Measurements from ENCODE around the gene NEGR1. TPM values are rescaled to one million over a fixed set of nuclear protein-coding genes. Genes with fewer than 3 reads are reported as not detected.

The NEGR1 gene
- total RNA-seq, 1 experiment from 2014 or later = 0.05 TPM

DNA sequence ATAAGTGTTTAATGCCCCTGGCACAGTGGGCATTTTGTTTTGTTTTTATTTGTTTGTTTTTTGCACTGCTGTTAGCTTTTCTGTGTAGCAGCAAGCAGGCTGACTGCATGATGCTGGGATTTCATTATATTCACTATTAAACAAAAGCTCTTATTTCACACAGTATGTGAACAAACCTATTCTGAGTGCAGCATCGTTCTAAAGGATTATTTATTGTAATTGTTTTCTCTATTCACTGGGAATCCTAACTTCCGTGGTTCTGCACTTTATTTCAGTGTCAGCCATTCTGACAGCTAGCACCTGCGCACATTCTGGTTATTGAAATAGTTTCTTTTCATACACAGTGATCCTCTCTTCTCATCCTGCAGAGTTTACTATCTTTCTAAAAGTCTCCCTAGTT, 595.0 kb downstream of the NEGR1 start (continued):
- TF ChIP-seq, protein P1, sequence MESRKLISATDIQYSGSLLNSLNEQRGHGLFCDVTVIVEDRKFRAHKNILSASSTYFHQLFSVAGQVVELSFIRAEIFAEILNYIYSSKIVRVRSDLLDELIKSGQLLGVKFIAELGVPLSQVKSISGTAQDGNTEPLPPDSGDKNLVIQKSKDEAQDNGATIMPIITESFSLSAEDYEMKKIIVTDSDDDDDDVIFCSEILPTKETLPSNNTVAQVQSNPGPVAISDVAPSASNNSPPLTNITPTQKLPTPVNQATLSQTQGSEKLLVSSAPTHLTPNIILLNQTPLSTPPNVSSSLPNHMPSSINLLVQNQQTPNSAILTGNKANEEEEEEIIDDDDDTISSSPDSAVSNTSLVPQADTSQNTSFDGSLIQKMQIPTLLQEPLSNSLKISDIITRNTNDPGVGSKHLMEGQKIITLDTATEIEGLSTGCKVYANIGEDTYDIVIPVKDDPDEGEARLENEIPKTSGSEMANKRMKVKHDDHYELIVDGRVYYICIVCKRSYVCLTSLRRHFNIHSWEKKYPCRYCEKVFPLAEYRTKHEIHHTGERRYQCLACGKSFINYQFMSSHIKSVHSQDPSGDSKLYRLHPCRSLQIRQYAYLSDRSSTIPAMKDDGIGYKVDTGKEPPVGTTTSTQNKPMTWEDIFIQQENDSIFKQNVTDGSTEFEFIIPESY (IDR thresholded peaks at IDR 0.05; ENCODE audit: extremely low read depth, insufficient replicate concordance, low read length) = no peak
- no peak for TF ChIP-seq JUND (IDR thresholded peaks at IDR 0.05)

DNA sequence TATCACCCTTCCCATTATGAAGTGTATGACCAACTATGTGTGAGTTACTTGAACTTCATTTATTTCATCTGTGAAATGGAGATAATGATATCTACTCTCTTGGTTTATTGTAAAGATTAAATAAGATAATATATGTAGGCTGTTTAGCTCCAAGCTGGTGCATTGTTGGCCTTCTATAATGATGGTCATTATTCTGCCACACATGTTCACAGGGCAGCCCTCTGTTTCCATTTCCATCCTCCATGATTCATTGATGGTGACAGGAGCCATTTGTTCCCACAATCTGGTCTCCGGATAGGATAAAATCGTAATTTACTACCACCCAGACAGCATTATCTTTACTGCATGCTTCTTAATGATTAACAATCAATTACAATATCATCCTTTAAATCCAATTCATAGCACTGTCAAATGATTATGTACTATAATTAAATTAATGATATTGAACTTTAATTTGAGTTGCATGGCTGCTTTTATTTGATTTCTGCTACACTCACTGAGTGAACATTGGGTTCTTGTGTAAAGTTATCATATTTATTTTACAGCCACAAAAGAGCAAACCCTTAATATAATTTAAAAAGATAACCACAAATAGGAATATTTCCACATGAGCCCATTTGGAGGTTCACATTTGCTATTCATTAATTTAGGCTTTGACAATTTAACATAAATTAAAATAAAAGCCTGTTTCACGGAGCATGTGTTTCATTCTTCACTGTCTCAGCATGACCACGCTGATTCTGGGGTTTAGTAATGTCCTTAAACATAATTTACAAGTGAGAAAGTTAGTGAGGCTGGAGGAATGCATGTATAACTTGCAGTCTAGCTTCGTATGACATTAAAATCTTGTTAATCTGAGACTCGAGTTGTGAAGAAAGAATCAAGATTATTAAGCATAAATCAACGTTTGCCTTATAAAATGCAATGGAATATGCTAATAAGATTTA, 605.1 kb downstream of the NEGR1 start:
- BruUV-seq (replicated peaks) = no TSS peak
- CTCF ChIA-PET = no interaction called here
- H3K4me1 ChIP-seq (ENCODE audit: control insufficient read depth in 1 of 2, insufficient read depth in 2 of 2, low read length in 2 of 2) = no peaks in the 10 kb centered on the region
- no peak overlapping the region for H3K4me3 ChIP-seq (replicated peaks in 1 of 2; ENCODE audit: low read depth in 1 of 2, low read length in 2 of 2)
- H3K9me3 ChIP-seq (ENCODE audit: control insufficient read depth in 1 of 2, insufficient read depth in 1 of 2, low read depth in 1 of 2, low read length in 2 of 2) = peaks cover 3 to 20% of the 10 kb centered on the region in 2 experiments; a peak in 2 of 4 replicates
- H3K36me3 ChIP-seq (ENCODE audit: control insufficient read depth in 1 of 2, insufficient read depth in 2 of 2, low read length in 2 of 2) = no peaks in the 10 kb centered on the region
- H3K79me2 ChIP-seq (ENCODE audit: insufficient read depth, low read length) = no peaks in the 10 kb centered on the region
- no peak overlapping the region for H3K4me2 ChIP-seq (ENCODE audit: low read length)
- H3K27me3 ChIP-seq (ENCODE audit: insufficient read depth, low read length) = no peaks in the 10 kb centered on the region
- H3K9ac ChIP-seq (ENCODE audit: low read length) = no peak overlapping the region
- no peaks in the 10 kb centered on the region for H3K9me2 ChIP-seq (ENCODE audit: insufficient read depth)
- intact Hi-C loops (cut with micrococcal nuclease) = no loop called here
- RAD21 ChIA-PET (ENCODE audit: low non-redundant PET in 1 of 2, low total read pairs in 2 of 2, uncharacterized antibody in 2 of 2, unreplicated experiment in 2 of 2) = no interaction called here
- ATAC-seq (no peak), DNase-seq (ENCODE audit: low read depth, low spot score) (no peak)
- no peak overlapping the region for H2AFZ ChIP-seq (ENCODE audit: low read depth, low read length, poor library complexity, severe bottlenecking)
- TF ChIP-seq CEBPB (IDR thresholded peaks at IDR 0.05; ENCODE audit: low read depth) (no peak), SRF (IDR thresholded peaks at IDR 0.05; ENCODE audit: low read depth) (no peak), ZNF274 (IDR thresholded peaks at IDR 0.05; ENCODE audit: low read depth, low read length) (no peak), TCF7L2 (IDR thresholded peaks at IDR 0.05; ENCODE audit: borderline replicate concordance, extremely low read depth, insufficient read depth, insufficient read length) (no peak), EZH2phosphoT487 (IDR thresholded peaks at IDR 0.05; ENCODE audit: borderline replicate concordance) (no peak), ZFX (IDR thresholded peaks at IDR 0.05) (no peak), SP1 (IDR thresholded peaks at IDR 0.05; ENCODE audit: low read depth) (no peak), EGR1 (IDR thresholded peaks at IDR 0.05; ENCODE audit: low read depth) (no peak), CBX3 (IDR thresholded peaks at IDR 0.05; ENCODE audit: low read depth) (no peak), SIN3A (IDR thresholded peaks at IDR 0.05; ENCODE audit: low read depth) (no peak), RAD21 (IDR thresholded peaks at IDR 0.05; ENCODE audit: low read depth) (no peak), POLR2A (IDR thresholded peaks at IDR 0.05; ENCODE audit: borderline replicate concordance, extremely low read depth, insufficient read depth, insufficient read length) (no peak), JUND (IDR thresholded peaks at IDR 0.05) (no peak), YY1 (IDR thresholded peaks at IDR 0.05; ENCODE audit: extremely low read depth, insufficient replicate concordance, low read depth, low read length) (no peak)
- TF ChIP-seq, protein P2, sequence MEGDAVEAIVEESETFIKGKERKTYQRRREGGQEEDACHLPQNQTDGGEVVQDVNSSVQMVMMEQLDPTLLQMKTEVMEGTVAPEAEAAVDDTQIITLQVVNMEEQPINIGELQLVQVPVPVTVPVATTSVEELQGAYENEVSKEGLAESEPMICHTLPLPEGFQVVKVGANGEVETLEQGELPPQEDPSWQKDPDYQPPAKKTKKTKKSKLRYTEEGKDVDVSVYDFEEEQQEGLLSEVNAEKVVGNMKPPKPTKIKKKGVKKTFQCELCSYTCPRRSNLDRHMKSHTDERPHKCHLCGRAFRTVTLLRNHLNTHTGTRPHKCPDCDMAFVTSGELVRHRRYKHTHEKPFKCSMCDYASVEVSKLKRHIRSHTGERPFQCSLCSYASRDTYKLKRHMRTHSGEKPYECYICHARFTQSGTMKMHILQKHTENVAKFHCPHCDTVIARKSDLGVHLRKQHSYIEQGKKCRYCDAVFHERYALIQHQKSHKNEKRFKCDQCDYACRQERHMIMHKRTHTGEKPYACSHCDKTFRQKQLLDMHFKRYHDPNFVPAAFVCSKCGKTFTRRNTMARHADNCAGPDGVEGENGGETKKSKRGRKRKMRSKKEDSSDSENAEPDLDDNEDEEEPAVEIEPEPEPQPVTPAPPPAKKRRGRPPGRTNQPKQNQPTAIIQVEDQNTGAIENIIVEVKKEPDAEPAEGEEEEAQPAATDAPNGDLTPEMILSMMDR (IDR thresholded peaks at IDR 0.05 in 2 of 3, conservative IDR thresholded peaks at IDR 0.05 in 1 of 3; ENCODE audit: borderline replicate concordance in 1 of 3, insufficient read depth in 1 of 3, low read depth in 2 of 3, low read length in 2 of 3) = no peak
- no peak overlapping the region for H3K27ac ChIP-seq (ENCODE audit: low read depth, low read length)
- H4K20me1 ChIP-seq (ENCODE audit: insufficient read depth) = no peaks in the 10 kb centered on the region
- POLR2A ChIA-PET = no interaction called here
